ENCODE results near the gene ARL2BP. TPM values are rescaled to one million over a fixed set of nuclear protein-coding genes. Genes with fewer than 3 reads are reported as not detected.

Gene ARL2BP
- total and polyA plus RNA-seq, 10 of the 15 experiments (the other 5 are each of a cell fraction or from before 2014, with no cell fraction given), result 12.5 to 56.6 (median 29.7) TPM

DNA sequence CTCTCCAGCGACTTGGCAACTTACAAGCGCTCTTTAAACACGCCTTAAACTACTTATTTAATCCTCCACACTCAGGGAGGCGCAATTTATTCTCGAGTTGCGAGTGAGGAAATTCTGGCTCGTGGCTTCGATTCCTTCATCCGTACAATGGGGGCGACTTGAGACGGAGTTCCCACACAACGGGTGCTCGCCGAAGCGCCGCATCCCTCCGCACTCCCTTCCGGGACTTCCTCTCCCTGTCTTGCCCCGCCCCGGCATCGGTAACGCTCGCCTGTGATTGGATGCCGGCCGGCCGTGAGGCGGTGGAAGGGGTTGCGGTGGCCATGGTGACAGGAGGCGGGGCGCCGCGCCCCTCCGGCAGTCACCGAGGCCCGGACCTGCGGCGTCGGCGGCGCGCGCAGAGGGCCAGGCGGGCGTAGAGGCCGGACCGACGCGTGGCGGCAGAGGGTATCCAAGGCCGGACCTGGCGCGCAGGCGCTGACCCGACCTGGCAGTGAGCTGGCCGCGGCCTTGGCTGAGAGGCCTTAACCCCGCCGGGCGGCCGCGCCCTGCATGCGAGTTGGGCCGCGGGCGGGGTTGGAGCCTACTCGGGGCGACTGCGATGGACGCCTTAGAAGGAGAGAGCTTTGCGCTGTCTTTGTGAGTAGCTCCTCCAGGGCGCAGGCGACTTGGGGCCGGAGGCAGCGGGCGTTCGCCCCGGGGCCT is at the start of gene ARL2BP (continued):
- TF ChIP-seq, protein P1, sequence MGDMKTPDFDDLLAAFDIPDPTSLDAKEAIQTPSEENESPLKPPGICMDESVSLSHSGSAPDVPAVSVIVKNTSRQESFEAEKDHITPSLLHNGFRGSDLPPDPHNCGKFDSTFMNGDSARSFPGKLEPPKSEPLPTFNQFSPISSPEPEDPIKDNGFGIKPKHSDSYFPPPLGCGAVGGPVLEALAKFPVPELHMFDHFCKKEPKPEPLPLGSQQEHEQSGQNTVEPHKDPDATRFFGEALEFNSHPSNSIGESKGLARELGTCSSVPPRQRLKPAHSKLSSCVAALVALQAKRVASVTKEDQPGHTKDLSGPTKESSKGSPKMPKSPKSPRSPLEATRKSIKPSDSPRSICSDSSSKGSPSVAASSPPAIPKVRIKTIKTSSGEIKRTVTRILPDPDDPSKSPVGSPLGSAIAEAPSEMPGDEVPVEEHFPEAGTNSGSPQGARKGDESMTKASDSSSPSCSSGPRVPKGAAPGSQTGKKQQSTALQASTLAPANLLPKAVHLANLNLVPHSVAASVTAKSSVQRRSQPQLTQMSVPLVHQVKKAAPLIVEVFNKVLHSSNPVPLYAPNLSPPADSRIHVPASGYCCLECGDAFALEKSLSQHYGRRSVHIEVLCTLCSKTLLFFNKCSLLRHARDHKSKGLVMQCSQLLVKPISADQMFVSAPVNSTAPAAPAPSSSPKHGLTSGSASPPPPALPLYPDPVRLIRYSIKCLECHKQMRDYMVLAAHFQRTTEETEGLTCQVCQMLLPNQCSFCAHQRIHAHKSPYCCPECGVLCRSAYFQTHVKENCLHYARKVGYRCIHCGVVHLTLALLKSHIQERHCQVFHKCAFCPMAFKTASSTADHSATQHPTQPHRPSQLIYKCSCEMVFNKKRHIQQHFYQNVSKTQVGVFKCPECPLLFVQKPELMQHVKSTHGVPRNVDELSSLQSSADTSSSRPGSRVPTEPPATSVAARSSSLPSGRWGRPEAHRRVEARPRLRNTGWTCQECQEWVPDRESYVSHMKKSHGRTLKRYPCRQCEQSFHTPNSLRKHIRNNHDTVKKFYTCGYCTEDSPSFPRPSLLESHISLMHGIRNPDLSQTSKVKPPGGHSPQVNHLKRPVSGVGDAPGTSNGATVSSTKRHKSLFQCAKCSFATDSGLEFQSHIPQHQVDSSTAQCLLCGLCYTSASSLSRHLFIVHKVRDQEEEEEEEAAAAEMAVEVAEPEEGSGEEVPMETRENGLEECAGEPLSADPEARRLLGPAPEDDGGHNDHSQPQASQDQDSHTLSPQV (IDR thresholded peaks at IDR 0.05), result peak; percentile 52; the same call in 1 of the 2 replicates
- TF ChIP-seq FOS (IDR thresholded peaks at IDR 0.05; ENCODE audit: borderline replicate concordance, extremely low read depth, insufficient read length) (no peak), JUND (IDR thresholded peaks at IDR 0.05; ENCODE audit: low read depth, low read length) (no peak), SIN3A (IDR thresholded peaks at IDR 0.05; ENCODE audit: low read depth, low read length) (no peak), FOXM1 (IDR thresholded peaks at IDR 0.05; ENCODE audit: low read depth, low read length) (no peak), YBX1 (IDR thresholded peaks at IDR 0.05) (no peak), ZNF207 (IDR thresholded peaks at IDR 0.05; ENCODE audit: borderline replicate concordance) (peak; percentile 80; the same call in 1 of the 2 replicates), CBX3 (IDR thresholded peaks at IDR 0.05; ENCODE audit: borderline replicate concordance, low read depth) (no peak), HDAC6 (IDR thresholded peaks at IDR 0.05; ENCODE audit: unreplicated experiment) (no peak), PAX5 (IDR thresholded peaks at IDR 0.05; ENCODE audit: borderline replicate concordance, low read depth, low read length) (0 out of 2 replicates have a peak, but pooled peaks have one; percentile 70), ZNF24 (IDR thresholded peaks at IDR 0.05) (0 out of 2 replicates have a peak, but pooled peaks have one; percentile 30), IRF4 (IDR thresholded peaks at IDR 0.05; ENCODE audit: low read depth, low read length) (no peak), IKZF2 (IDR thresholded peaks at IDR 0.05) (peak; percentile 53 to 65; a peak in 3 of 4 replicates), MTA3 (IDR thresholded peaks at IDR 0.05; ENCODE audit: borderline replicate concordance, low read length) (no peak), MEF2B (IDR thresholded peaks at IDR 0.05; ENCODE audit: partially characterized antibody, poor library complexity, severe bottlenecking) (peak; percentile 54), PML (IDR thresholded peaks at IDR 0.05; ENCODE audit: low read length) (peak; percentile 90), SP1 (IDR thresholded peaks at IDR 0.05; ENCODE audit: low read depth, low read length) (peak; percentile 80), DPF2 (IDR thresholded peaks at IDR 0.05) (peak; percentile 88), RBBP5 (conservative IDR thresholded peaks at IDR 0.05) (no peak), RAD51 (IDR thresholded peaks at IDR 0.05) (no peak; the same call in 1 of the 2 replicates), ZSCAN29 (IDR thresholded peaks at IDR 0.05) (no peak), NBN (IDR thresholded peaks at IDR 0.05) (peak; percentile 91), MYC (IDR thresholded peaks at IDR 0.05; ENCODE audit: insufficient read depth, insufficient read length, insufficient replicate concordance, low read length, severe bottlenecking) (no peak), STAT3 (IDR thresholded peaks at IDR 0.05; ENCODE audit: low read depth, low read length) (no peak), NFXL1 (IDR thresholded peaks at IDR 0.05; ENCODE audit: borderline replicate concordance) (no peak), ASH2L (IDR thresholded peaks at IDR 0.05; ENCODE audit: borderline replicate concordance, low read depth) (no peak)
- TF ChIP-seq, protein P2, sequence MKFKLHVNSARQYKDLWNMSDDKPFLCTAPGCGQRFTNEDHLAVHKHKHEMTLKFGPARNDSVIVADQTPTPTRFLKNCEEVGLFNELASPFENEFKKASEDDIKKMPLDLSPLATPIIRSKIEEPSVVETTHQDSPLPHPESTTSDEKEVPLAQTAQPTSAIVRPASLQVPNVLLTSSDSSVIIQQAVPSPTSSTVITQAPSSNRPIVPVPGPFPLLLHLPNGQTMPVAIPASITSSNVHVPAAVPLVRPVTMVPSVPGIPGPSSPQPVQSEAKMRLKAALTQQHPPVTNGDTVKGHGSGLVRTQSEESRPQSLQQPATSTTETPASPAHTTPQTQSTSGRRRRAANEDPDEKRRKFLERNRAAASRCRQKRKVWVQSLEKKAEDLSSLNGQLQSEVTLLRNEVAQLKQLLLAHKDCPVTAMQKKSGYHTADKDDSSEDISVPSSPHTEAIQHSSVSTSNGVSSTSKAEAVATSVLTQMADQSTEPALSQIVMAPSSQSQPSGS (IDR thresholded peaks at IDR 0.05; ENCODE audit: low read length), result no peak
- TF ChIP-seq, protein P3, sequence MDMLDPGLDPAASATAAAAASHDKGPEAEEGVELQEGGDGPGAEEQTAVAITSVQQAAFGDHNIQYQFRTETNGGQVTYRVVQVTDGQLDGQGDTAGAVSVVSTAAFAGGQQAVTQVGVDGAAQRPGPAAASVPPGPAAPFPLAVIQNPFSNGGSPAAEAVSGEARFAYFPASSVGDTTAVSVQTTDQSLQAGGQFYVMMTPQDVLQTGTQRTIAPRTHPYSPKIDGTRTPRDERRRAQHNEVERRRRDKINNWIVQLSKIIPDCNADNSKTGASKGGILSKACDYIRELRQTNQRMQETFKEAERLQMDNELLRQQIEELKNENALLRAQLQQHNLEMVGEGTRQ (IDR thresholded peaks at IDR 0.05; ENCODE audit: borderline replicate concordance, low read depth, low read length), result no peak
